NCI-H1092 treated with DMSO at 0.1 percent for 48 hours (cell line): ENCODE data around the gene CELSR2.
"Not testable (repeated sequence)": the region's sequence is repeated elsewhere in the genome, so short reads cannot be mapped to it uniquely, and the experiment has no call there.

Experiments used
- DNase-seq: peaks from one replicate; lab custom pipeline; 2025; lab: John Stamatoyannopoulos, UW

Gene CELSR2

DNA sequence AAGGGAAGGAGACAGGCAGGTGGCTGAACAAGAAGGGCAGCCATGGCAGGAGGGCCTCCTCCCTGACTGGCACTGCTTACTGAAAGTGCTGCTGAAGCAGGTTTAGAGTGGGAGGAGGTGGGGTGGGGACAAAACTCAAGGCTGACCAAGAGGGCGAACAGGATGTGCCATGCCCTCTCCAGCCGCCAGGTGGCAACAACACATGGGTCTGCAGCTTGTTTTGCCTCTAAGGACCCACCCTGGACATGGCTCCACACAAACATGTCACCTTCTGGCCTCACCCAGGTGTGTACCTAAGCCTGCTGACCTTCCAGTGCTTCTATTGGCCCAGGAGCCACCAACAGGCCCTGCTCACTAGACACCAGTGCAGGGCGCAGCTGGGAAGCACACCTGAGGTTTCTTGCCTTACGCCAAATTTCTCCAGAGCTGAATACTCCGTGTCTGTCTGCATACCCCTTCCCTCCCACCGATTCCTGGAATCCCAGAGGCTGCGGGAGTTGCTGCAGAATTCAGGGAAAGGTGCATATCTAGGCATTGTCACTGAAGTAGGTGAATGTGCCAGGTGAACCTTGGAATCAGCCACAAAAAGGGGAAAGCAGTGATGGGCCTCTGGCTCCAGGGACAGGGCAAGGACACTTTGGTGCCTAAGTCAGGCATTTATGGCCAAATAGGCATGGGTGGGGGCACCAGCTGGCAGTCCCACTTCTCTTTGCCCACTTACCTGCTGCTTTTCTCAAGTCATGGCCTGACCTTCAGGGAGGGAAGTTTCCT lies 28.3 kb downstream of the CELSR2 start:
- DNase-seq: peak; percentile 21

DNA sequence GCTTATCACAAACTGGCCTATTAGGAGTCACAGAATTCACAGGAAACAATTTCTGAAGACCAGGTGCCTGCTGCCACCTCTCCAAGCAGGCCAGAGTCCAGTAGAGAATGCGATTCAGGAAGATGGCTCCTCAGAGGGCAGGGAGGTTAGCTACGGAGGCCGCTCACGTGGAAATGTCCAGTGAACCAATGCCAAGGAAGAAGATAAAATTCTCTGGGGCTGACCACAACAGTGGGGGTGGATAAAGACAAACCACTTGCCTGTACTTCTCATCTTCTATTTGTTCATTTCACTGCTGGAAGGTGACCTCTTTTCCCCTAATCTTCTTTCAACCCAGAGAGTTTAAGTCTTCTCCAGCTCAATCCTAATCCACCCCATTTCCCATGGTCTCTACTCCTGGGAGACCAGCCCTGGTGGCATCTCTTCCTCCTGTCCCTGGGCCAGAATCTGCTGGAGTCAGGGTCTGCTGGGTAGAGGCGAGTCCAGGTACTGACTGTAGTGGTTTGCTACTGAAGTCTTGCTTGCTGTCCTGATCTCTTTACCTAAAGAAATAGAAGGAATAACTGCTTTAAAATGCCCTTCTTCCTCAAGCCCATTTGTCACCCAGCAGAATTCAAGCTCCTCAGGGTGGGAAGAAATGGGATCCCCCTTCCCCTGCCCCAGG lies 30.4 kb downstream of the CELSR2 start:
- DNase-seq: no peak

DNA sequence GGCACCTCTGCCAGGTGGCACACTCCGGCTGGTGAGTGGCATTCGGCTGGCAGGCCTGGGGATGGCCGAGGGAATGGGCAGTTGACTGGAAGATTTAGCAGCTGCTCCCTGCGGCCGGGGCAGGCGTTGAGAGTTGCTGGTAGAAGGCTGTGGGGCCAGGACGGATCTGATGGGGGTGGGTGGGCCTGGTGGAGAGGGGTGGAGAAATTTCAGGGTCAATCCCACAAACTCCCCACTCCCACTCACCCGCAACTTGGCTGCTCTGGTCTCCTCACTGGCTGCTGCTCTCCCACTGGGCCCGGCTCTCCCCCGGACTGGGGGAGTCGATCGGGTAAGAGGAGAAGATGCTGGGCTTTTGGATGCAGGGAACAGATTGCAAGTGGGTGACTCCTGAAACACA lies 31.5 kb downstream of the CELSR2 start:
- DNase-seq: no peak

GRCh38 chr1:109281680-109282496 lies 32.5 kb downstream of the CELSR2 start:
- DNase-seq: no peak

GRCh38 chr1:109282497-109282951 lies 33.2 kb downstream of the CELSR2 start:
- DNase-seq: no peak

DNA sequence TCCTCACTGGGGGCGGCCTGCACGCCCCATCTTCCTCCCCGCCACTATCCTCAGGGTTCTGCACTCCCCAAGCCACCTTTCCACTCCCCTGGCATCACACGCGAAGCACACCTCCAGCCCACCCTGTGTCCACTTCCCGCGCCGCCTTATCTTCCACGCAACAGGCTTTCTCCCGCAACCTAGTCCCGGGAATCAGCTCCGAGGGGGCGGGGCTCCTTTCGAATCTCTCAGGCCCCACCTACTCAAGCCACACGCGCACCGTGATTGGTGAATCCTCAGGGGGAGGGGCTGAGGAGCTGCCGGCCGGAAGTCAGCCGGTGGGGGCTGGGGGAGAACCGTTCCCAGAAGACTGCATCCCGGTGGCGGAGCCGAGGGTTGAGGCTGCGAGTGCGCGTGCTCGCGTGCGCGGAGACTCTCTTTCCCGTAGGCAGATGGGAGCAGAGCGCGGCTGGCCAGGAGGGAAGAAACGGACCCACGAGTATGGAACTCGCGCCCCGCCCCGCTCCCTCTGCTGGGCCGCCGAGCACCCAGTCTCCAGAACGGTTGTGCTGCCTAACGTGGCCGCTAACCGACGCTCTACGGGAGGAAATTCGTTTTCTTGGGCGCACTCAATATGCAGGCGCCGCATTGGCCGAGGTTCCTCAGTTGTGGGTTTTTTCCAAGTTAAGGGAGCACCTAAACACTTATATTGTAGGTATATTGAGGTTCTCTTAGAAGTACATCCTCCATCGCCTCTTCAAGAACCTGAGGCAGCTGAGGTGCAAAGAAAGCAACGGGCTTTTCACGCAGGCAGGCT lies 33.8 kb downstream of the CELSR2 start, which contains the start of gene PSRC1:
Gene PSRC1 (minus strand): TSS at position 194 of the 796 bp plus-strand sequence.
- DNase-seq: peak; percentile 97

GRCh38 chr1:109283748-109284600 lies 34.6 kb downstream of the CELSR2 start:
- DNase-seq: no peak

- DNase-seq: not testable (repeated sequence)
Observed at GRCh38 chr1:109286762-109287161, 37.4 kb downstream of the CELSR2 start.

GRCh38 chr1:109290137-109290536 lies 40.8 kb downstream of the CELSR2 start:
- DNase-seq: no peak

DNA sequence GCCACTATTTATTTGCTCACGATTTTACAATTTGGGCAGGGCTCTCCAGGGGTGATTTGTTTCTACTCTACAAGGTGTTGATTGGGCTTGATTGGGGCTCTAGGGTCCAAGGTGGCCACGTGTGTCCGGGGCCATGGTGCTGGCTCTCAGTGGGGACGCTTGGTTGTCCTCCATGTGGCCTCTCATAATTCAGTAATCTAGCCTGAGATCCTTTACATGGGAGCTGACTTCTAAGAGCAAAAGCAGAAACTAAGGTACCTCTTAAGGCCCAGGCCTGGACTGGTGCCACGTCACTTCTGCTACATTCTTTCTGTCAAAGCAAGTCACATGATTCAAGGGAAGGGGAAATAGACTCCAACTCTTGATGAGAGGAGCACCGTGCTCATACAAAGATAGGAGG lies 41.7 kb downstream of the CELSR2 start:
- no peak for DNase-seq

- DNase-seq: no peak
Observed at GRCh38 chr1:109292364-109292763, 43.0 kb downstream of the CELSR2 start.

DNA sequence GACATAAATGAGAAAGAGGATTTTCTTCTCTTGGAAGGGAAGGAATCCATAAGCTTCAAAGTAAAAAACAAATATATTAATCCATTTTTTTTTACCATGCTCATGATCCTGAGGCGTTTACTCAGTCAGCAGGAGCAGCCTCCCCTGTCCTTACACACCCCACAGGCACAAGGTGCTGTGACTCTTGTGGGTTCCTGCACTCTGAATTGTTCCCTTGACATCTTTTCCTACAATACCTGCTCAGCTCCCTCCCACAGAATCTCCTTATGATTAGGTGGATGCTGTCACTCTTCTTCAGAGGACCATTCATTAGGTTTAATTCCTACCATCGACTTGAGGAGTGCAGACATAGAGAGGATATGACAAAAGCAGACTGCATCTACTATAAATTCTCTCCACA lies 43.7 kb downstream of the CELSR2 start:
- no peak for DNase-seq

GRCh38 chr1:109294481-109294880 lies 45.1 kb downstream of the CELSR2 start:
- no peak for DNase-seq

GRCh38 chr1:109295712-109296415 lies 46.5 kb downstream of the CELSR2 start:
- DNase-seq: no peak

DNA sequence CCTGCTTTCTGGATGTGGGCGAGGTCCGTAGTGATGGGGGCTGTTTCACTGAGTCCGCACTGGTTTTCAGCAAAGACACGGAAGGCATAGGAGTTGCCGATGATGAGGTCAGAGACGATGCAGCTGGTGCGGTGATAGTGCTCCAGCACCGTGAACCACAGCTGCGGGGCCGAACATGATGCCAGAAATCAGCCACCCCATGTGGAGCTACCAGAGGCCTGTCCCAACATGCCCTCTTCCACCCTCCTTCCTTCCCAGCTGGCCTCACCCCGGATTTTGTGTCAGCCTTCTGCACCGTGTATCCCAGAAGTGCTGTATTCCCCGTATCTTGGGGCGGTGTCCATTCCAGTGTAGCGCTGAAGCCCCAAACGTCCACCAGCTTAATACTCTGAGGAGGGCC lies 47.4 kb downstream of the CELSR2 start:
- DNase-seq: no peak

DNA sequence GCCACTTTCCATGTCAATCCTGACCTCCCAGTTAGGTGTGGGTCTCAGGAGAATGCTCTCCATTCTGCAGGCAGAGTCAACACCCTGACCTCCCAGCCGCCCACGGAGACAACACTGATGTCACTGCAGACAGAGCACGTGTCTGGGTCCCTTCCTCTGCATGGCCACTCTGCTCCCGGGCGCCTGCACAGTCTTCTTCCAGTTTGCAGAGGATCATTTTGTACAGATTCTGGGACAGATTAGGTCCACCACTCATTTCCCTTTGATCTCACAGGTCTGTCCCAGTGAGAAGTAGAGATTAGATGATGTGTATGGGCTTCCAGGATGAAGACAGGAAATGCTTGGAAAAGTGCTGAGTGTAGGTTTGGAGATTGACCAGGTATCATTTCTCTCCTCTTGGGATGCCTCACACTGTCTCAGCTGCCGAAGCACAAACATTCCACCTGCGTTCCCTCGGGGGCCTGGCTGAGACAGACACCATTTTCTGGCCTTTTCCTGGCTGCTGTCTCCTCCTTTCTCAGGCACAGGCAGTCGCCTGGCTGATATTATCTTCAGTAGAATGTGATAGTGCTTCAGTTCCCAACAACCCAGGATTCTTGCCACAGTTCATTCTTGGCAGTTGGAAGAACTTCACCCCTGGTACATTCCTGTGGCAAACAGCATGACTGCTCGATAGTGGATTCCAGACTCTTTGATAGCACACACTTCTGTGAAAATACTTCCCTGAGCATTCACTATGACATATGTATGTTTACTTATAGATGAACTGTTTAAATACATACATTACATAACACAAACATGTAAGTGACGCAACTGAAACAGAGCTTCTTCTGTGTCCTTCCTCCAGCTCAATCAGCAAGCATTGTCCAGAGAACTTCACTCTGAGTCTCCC lies 49.6 kb downstream of the CELSR2 start:
- no peak for DNase-seq

DNA sequence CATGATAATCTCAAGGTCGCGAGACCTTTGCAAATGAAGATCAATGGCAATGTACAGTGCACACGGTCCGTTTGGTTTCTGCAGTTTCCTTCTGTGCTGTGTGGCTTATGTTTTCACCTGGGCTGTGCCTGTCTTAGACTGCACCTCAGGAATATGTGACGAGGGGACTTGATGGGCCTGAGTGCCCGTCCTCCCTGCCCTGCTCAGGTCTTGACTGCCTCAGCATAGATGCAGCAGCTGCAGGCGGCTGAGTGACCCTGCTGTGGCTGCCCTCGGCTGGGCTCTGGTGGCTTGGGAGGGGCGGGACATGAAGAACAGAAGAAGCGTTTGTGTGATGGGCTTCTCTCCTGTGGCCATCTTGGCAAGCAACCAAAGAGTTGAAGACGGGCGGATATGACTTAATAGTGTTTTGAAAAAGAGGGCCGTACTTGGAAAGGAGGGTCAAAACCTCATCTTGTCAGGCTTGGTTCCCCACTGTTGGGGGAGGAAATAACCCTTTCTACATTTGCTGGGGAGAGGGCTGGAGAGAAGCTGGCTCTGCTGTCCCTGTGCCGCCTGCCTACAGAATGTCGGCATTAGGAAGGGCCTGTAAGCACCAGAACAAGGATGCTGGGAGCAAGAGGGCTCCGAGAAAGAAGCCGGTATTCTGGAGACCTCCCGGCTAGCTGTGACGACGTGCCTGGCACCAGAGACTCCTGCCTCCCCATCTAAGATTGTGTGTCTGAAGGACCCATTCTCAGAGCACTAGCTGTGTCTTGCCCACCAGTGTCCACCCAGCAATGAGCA lies 50.4 kb downstream of the CELSR2 start:
- DNase-seq: no peak

- no peak for DNase-seq
Observed at GRCh38 chr1:109300650-109301151, 51.4 kb downstream of the CELSR2 start.
